HG02852 (cell line): Measurements from ENCODE around the gene UQCRQ.

Experiments used
- ATAC-seq: cut with Tn5 transposase; IDR thresholded peaks from one replicate; pipeline ENCODE4 v1.9.1; 2021; ENCODE audit warnings: mild to moderate bottlenecking, moderate library complexity; ENCODE audit not compliant: unreplicated experiment

UQCRQ gene

DNA sequence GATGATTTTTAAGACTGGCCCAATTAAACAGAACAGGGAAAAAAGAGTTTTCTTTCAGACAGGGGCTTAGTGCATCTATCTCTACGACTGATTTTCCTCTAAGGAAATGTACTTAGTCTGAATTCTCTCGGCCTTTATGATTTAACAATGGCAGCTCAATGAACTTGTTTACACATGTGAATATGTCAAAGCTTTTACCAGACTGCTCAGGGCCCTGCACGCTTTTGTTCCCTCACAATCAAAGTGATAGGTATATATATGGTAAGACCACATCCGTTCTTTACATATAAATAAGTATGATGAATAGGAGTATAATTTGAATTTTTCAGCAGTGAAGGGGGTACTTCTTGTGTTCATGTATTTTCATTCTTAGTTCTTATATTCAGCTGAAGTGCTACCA lies 34.6 kb downstream of the UQCRQ start:
- ATAC-seq: no peak

DNA sequence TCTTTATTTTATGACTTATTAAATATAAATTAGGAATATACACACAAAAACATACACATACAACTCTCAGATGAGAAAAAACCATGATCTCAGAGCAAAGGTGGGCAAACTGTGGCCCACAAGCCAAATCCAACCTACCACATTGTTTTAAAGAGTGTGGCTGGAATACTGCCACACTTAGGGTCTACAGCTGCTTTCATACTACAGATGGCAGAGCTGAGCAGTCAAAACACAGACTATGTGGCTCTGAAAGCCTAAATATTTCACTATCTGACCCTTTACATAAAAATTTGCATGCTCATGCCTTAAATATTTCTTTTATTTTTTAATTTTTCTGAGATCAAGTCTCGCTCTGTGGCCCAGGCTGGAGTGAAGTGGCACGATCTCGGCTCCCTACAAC lies 35.3 kb downstream of the UQCRQ start:
- ATAC-seq: no peak

DNA sequence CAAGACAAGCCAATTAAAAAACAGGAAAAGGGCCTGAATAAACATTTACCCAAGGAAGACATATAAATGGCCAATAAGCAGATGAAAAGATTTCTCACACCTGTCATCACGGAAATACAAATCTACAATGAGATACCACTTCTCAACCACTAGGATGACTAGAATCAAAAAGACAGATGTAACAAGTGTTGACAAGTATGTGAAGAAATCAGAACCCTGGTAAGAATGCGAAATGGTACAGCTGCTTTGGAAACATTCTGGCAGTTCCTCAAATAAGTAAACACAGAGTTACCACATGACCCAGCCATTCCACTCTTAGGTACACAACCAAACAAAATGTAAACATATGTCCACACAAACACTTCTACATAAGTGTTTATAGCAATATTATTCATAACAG lies 39.5 kb downstream of the UQCRQ start:
- no peak for ATAC-seq

DNA sequence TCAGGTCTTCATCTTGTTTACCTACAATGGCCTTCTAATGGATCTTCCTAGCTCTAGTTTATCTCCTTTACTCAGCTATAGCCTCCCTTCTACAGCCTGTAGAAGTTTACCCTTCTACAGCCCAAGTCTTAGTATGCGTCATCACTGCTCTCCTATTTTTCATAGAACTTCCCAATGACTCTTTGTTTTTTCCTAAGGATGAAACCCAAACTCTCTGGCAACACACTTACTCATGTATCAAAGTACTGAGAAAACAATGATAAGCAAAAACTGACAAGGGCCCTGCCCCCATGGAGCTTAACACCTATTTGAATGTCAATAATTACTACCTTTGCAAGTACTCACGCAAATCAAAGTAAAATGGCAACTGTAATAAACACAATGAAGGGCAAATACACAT lies 40.7 kb downstream of the UQCRQ start:
- ATAC-seq: no peak

DNA sequence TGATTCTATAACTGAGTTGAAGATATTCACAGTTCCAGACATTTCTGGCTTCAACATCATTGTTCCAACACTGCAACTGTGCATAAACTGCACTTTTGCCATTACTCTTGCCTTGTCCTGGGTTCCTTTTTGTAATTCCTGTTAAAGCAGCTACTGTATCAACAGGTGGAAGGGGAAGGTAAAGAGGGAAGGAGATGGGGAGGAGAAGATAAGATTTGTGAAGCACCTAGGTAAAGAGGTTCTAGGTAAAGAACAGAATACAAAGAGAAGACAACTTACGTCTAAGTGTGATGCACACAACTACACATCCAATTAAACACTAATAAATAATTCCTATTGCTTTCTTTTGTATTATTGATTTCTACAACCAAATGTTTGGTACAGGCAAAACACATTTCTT lies 43.3 kb downstream of the UQCRQ start:
- no peak for ATAC-seq

DNA sequence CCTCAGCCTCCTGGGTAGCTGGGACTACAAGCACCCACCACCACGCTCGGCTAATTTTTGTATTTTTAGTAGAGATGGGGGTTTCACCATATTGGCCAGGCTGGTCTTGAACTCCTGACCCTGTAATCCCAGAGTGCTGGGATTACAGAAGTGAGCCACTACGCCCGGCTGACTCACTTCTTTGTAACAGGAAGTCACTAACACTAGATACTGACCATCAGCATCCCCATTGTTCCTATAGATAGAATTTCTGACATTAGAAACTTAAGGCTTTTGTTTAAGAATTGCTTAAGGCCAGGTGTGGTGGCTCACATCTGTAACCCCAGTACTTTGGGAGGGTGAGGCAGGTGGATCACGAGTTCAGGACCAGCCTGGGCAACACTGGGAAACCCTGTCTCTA lies 49.2 kb downstream of the UQCRQ start:
- ATAC-seq: no peak

DNA sequence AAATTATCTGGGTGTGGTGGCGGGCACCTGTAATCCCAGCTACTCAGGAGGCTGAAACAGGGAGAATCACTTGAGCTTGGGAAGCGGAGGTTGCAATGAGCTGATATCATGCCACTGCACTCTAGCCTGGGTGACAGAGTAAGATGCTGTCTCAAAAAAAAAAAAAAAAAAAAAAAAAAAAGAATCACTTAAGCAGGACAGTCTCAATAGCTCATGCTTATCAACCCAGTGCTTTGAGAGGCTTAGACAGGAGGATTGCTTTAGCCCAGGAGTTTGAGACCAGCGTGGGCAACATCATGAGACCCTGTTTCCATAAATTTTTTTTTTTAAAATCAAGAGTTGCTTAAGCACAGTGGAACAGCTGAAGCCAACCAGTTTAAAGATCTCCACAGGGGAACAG lies 49.6 kb downstream of the UQCRQ start:
- ATAC-seq: no peak
